Prostate gland (tissue), 2 donors: Measurements from ENCODE around the gene KCNJ8.

Experiments used
- CTCF ChIP-seq, 4 experiments: fragments of 200-600 bp in 2 of 4; fragments of 450-650 bp in 2 of 4; sonication (generic) in 2 of 4; IDR thresholded peaks; 1 replicate in 3 of 4; 2 replicates in 1 of 4; pipeline ENCODE4 v1.5.1; 2016 to 2019; ENCODE audit warnings: antibody characterized with exemption in 4 of 4, mild to moderate bottlenecking in 2 of 4, moderate library complexity in 2 of 4
- POLR2A ChIP-seq: fragments of 450-650 bp; IDR thresholded peaks from one replicate; pipeline ENCODE4 v1.6.1; 2016; ENCODE audit warnings: antibody characterized with exemption, mild to moderate bottlenecking
- POLR2AphosphoS5 ChIP-seq: sonication (generic); formaldehyde crosslinking; IDR thresholded peaks from one replicate; pipeline ENCODE4 v1.6.1; 2017; ENCODE audit warnings: antibody characterized with exemption

GRCh38 chr12:21717767-21718166 is 56.7 kb downstream of the KCNJ8 start:
- TF ChIP-seq POLR2AphosphoS5 (no peak), CTCF (IDR thresholded peaks at IDR 0.05) (no peak), POLR2A (no peak)
